ENCODE data around the gene CCL25.

GRCh38 chr19:8110931-8111330, 58.4 kb downstream of the CCL25 start:
- TF ChIP-seq POLR2AphosphoS5 (IDR thresholded peaks at IDR 0.05) (no peak), CTCF (IDR thresholded peaks at IDR 0.05; ENCODE audit: poor library complexity, severe bottlenecking) (no peak)
